Hematopoietic multipotent progenitor cell treated with erythropoietin and hydrocortisone succinate and interleukin-3 and kit ligand, for 8 days (in vitro differentiated cells): ENCODE results near the gene ENGASE.
"Not testable (repeated sequence)": the region's sequence is repeated elsewhere in the genome, so short reads cannot be mapped to it uniquely, and the experiment has no call there.

ENCODE experiments used
- DNase-seq: peaks from one replicate; pipeline ENCODE4 v3.0.0-alpha.2; 2015

The ENGASE gene

DNA sequence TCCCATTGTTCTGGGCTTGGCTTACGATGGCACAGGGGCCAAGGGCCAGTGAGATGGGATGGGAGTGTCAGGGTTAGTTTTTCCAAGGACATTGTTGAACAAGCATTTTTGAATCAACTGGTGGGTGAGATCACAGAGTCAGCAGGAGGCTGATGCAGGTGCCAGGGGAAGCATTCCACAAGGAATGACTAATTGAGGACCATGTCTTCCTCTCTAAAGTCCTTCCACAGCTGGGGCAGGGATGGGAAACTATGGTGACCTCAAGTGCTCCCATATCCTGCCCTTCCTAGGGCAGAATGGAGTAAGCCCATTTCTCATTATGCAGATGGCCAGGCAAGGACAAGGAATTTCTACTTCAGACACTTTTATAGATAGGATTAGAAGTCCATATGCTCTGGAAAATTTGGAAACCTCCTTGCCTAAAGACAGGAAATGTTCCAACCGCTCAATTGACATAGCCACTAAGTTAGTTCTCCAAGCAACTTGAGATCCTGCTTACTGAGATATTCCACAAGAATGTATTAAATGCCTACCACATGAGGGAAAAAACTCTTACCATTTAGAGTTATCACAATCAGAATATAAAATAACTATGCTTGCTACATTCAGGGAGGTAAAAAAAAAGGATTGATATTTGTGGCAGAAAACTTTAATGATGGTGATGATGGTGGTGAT is 21.2 kb upstream of the ENGASE start:
- DNase-seq = no peak

DNA sequence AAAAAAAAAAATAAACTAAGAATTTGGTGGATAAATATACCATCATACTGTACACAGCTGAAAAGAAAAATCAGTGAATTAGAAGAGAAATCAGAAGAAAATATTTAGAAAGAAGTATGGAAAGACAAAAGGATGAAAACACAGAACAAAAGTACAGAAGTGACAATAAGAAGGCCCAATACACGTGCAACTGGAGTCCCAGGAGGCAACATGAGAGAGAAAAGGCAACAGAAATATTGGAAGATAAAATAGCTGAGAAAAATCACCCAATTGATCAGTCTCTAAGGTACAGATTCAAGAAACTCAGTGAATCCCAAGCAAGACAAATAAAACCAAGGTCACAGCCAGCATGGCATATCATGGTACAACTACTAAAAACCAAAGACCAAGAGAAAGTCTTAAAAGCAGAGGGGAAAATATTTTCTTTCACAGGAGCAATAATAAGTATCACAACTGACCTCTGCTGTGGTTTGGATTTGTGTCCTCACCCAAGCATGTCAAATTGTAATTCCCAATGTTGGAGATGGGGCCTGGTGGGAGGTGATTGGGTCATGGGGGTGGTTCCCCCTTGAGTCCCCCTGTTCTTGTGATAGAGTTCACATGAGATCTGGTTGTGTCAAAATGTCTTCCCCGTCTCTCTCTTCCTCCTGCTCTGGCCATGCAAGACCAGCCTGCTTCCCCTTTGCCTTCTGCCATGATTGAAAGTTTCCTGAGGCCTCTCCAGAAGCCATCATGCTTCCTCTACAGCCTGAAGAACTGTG is 20.2 kb upstream of the ENGASE start:
- no peak for DNase-seq

DNA sequence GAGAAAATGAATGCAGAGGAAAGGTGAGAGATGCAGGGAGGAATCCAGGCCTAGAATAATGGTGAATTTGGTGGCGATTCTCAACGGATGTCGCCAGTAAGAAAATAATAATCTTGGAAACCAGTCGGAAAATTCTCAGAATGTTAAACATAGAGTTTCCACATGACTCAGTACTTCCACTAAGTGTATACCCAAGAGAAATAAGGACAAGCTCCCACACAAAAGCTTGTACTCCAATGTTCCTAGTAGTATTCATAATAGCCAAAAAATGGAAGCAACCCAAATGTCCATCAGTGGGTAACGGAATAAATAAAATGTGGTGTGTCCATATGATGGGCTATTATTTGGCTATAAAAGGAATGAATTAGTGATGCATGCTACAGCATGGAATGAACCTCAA is 19.4 kb upstream of the ENGASE start:
- no peak for DNase-seq

DNA sequence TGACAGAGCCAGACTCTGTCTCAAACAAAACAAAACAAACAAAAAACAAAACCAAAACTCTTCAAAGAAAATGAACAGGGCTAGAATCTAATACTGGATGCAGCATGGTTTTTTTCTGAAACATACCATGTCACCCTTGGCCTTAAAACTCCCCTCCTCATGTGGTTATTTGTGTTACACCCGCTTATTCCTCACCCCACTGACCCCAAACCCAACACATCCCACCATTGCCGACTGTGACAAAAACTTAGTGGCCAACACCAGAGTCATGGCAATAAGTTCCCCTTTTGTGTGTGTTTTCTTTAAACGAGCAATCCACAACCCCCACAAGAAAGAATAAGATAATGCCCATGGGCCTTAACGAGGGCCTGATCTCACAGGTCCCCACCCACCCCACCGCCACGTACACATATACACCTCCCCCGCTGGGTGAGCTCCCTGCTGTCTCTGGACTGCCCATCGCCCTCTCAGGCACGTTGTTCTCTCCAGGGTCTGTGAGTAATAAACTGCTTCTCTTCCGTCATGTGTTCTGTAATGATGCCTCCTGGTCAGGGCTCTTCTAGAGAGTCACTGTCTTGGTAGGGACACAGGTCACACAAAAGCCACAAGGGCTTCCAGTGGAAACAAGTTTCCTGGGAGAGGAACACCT is 16.8 kb upstream of the ENGASE start:
- DNase-seq = no peak

DNA sequence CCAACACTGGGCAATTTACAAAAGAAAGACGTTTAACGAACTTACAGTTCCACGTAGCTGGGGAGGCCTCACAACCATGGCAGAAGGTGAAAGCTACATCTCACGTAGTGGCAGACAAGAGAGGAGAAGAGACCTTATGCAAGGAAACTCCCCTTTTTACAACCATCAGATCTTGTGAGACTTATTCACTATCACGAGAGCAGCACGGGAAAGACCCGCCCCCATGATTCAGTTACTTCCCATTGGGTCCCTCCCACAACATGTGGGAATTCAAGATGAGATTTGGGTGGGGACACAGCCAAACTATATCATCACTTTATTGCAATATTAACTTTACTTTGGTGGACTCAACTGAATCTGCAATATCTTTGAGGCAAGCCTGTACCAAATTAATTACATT is 11.9 kb upstream of the ENGASE start:
- peak; percentile 15 for DNase-seq

DNA sequence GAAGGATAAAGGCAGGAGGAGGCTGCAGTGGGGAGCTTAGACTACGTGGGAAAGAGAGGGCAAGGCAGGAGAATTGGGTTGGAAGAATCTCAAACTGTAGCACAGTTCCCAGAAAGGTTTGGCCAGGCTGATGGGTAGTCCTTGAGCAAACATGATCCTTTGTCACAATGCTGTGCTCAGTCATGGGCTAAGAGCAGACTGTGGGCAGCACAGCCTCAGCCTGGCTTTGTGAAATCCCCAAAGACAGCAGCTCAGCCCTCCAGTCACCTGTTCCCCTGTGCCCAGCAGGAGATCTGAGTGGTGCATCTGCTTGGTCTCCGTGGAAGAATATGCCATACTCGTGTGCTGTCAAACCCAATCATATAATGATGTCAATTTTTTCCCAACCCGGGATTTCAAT is 10.6 kb upstream of the ENGASE start:
- no peak for DNase-seq

DNA sequence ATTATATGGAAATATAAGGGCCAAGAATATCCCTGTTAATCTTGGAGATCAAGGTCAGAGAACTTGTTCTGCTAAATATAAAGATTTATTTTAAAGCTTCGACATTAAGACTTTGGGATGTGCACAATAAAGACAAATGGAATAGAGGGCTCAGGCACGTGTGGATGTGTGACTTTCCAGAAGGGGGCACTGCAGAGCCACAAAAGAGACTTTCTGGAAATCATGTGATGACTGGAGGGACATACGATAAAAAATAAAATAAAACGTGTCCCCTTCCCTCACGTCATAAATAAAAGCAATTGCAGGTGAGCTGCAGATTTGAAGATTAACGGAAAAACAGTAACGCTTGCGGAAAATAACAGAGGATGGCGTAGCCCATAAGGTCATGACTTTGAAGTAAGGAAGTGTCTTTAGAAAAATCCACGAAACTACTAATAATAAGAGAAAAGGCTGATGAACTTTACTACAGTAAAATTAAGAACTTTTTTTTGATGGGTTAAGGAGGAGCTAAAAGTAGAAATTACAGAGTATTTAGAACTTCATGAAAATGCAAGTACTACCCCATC is 9.4 kb upstream of the ENGASE start:
- DNase-seq = peak; percentile 67

DNA sequence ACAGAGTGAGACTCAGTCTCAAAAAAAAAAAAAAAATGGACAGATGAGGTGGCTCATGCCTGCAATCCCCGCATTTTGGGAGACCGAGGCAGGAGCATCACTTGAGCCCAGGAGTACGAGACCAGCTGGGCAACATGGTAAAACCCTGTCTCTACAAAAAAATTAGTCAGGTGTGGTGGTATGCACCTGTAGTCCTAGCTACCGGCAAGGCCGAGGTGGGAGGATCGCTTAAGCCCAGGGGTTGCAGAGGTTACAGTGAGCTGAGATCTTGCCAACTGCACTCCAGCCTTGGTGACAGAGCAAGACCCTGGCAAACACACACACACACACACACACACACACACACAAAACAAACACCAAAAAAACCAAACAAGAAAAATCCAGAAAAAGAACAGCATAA is 7.7 kb upstream of the ENGASE start:
- no peak for DNase-seq

DNA sequence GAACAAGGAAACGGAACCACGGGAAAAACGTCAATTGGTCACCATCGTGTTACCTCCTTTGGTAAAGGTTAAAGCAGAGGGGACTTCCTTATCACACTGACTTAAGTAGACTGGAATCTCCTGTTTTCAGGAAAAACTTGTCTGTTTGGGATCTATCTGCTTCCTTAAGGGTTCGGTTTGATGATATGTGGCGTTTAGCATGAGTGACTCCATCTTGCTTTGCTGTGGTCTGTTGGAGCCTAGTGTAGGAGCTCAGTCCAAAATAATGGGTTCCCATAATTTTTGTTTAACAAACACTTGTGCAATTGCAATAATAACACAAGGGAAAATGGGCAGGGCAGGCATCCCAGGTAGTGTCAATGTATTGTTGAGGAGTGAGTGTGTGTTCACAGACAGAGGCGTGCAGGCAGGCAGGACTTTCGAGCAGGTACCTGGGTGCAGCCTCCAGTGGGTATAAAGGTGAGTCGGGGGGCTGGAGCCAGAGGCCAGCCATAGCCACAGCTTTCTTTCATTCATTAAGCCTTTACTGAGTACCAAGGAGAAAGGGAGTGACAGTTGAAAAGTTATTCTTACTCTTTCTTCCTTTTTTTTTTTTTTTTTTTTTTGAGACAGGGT is 4.3 kb upstream of the ENGASE start:
- no peak for DNase-seq

DNA sequence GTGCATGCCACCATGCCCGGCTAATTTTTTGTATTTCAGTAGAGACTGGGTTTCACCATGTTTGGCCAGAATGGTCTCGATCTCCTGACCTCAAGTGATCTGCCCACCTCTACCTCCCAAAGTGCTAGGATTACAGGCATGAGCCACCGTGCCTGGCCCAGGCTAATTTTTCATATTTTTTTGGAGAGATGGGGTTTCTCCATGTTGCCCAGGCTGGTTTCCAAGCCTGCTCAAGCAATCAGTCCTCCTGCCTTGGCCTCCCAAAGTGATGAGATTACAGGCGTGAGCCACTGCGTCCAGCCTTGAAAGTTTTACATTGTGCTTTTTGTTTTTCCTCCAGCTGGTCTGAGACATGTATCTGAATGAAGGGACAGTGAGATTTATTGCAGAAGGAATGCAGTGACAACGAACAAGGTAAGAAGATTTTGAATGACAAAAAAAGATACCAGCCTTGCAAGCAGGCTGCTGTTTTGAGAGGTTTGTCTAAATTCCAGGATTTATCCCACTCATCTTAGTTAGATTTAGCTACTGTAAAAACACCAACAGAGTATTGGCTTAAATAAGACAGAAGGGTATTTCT is 3.4 kb upstream of the ENGASE start:
- DNase-seq = no peak

DNA sequence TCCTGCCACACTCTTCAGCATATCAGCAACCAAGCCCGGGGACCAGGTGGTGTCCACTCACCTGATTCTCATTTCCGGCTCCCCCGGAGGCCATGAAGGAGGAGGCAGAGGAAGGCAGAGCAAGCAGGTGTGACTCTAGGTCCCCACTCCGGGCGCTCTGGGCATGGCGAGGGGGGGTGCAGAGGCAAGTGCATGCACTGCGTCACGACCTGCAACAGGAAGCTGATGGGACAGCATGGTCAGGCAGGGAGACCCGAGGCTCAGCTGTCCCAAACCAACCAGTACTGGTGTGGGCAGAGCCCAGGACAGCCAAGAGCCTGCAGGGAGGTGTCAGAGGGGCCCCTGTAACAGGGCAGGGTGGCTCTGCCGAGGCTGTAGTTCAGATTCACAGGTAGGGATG is 2.1 kb upstream of the ENGASE start:
- no peak for DNase-seq

DNA sequence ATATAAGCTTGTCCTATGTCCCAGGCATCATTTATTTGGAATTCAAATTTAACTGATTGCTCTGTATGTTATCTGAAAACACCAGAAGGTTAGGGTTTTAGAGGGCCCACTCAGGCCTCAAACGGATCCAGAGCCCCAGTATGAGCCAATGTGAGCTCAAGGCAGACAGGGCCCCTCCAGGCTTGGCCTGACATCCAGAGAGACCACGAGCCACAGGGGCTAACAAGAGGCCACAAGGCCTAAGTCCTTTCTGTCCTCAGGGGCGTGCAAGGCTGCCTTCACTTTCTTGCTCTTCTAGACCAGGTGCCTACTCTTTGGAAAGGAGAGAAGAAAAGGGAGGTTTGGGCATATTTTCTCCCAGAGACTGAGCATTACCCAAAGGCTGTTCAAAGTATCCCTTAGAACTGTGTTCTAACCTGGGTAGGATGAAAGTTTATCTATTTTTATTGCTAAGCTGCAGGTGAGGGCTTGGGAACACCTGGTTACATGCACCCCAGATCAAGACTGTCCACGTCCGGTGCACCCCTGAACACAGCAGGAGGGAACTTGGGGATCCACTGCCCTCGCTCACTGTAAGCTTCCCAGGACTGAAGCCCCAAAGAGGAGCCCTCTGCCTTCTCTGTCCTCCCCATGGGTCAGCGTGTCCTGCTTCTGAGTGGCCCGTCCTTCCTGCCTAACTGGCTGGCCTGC is 1.5 kb upstream of the ENGASE start:
- DNase-seq = no peak

DNA sequence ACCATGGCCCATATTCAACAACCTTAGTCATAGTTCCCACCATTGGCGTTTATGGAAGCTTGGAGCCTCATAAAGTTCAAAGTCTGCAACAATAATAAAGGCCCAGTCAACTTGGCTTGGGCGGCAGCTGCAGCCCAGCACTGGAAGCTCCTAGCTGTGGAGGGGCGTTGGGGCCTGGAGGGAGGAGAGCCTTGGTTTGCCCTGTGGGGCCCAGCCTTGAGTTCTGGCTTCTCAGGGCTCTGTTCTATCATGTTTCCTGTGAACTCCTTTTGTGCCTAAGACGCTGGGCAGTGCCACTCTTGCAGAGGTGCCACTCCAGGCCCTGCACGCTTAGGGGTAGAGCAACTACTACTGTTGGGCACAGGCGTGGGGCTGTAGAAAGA is 927 bp upstream of the ENGASE start:
- DNase-seq = no peak

DNA sequence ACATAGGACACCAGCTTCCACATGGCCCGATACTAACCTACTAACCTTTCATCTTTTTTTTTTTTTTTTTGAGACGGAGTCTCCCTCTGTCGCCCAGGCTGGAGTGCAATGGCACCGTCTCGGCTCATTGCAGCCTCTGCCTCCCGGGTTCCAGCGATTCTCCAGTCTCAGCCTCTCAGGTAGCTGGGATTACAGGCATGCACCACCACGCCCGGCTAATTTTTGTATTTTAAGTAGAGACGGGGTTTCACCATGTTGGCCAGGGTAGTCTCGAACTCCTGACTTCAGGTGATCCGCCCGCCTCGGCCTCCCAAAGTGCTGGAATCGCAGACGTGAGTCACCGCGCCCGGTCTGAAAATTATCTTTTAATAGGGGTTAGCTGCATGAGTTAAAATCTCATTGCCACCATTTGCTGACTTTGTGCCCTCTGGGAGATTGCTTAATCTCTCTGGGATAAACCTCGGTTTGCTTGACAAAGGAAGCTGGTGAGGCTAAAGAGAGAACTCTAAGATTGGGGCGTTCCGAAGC is 439 bp upstream of the ENGASE start:
- not testable (repeated sequence) for DNase-seq

DNA sequence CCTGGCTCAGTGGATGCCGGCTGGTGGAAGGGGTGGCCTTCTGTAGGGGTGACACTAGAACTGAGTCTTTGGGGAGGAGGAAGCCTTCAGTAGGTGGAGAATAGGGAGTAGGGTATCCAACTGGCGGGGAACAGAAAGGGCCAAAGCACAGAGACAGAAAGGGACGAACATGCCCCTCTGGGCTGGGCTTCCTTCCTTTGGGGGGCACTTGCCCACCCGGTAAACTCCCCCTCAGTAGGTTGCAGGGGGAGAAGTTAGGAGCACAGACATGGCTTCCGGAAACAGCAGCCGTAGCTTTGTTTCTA is 774 bp downstream of the ENGASE start:
- DNase-seq = peak; percentile 9

DNA sequence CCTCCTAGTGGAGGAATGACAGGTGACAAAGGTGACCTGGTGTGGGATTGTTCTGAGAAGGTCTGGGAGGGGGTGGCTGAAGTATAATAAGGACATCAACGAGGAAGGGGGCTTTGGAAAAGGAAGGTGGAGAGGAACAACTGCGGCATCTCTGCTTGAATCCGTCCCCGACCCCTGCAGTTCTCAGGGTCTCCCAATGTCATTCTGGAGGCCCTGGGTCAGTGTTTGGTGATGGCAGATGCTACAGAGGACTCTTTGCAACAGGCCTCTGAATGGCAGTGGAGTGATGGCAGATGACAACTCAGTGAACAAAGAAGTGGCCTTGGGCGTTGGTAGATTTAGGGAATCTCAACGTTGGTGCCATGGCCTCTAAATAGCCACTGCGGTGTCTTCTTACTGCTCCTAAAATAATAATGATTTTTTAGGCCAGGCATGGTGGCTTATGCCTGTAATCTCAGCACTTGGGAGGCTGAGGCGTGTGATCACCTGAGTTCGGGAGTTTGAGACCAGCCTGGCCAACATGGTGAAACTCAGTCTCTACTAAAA is 1.3 kb downstream of the ENGASE start:
- DNase-seq = no peak

DNA sequence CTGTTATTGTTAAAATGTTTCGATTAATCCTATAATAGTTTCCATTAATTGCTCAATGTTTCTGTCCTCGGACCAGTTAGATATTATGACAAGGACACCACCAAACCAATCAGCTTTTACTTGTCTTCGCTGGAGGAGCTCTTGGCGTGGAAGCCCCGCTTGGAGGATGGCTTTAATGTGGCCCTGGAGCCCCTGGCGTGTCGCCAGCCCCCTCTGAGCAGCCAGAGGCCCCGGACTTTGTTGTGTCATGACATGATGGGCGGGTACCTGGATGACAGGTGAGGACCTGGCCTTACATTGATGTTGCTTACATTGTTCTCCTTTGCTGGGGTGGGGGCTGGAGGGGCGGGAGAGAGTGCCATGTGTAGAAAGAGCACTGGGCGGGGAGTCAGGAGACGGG is 3.0 kb downstream of the ENGASE start:
- DNase-seq = no peak

DNA sequence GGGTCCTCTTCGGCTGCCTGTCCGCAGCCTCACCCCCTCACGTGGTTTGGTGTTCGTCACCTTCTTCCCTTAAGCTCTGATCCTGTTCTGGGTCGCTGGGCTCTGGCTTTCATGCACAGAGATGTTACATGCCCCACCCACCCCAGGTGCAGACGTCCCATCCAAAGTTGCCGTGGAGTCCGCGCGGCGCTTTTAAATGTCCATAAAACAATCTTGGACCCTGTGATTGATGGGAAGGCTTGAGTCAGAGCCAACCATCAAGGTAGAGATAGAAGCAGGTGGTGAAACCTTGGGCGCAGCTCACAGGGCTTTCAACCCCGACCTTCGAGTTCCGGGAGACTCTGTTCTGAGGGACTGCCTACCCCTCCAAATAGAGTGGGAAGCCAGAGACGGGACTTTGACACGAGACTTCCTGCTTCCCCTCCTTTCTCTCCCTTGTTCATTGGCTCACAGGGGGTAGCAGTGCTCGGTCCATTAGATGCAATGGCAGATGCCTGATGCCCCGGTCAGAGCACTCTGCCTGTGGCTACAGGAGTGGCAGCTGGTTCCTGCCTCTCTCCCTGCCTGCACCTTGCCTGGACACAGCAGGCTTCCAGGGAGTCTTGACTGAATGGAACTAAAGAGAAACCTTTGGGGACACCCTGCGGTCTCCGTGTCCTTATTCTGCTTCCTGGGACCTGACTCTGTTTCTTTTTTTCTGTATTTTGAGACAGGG is 4.0 kb downstream of the ENGASE start:
- DNase-seq = no peak

DNA sequence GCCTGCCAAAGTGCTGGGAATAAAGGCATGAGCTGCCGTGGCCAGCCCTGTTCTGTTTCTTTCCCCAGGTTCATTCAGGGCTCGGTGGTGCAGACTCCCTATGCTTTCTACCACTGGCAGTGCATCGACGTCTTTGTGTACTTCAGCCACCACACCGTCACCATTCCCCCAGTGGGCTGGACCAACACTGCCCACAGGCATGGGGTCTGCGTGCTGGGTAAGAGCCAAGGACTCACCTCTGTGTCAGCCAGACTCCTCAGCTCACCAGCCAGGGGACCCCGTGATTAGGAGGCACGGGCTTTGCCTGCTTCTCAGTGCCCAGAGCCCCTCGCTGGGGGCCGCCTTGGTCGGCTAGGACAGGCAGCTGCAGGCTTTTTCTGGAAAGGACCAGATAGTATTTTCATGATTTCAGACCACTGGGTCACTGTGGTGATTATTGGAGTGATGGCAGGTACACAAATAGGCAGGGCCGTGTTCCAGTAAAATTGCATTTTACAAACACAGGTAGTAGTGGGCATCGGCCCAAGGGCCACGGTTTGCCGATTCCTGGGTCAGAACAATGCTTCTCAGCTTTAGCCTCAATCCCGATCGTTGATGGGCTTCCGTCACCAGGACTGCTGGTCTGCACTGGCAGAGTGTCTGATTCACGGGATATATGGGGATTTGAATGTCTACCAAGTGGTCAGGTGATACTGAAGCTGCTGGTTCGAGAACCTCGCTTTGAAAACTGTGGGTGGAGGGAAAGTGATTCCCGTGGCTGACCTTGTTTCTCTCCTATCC is 5.0 kb downstream of the ENGASE start:
- DNase-seq = no peak

DNA sequence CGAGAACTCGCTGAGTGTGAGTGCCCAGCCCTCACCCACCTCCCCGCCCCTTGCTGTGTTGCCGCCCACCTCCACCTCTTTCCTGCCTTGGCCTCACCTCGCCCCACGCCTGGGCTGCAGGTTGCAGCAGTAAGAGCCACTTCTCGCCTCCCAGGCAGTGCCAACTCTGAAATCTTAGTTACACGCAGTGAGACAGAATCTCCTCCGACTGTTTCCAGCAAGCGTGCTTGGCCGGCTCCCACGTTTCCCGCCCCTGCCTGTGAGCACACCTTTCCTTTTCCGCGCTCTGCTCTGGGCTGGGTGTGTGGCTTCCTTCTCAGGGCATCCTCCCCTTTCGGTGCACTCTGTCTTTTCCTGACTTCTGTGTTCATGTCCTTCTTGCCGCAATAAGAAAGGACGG is 5.7 kb downstream of the ENGASE start:
- DNase-seq = no peak
